Stimulated activated CD4-positive, alpha-beta T cell treated with anti-CD3 and anti-CD28 coated beads, Interleukin-12 subunit alpha, Interleukin-12 subunit beta, amount 100 ng/mL, for 24 hours (primary cell): Measurements from ENCODE around the gene CMTM5.
"Not testable (repeated sequence)": the region's sequence is repeated elsewhere in the genome, so short reads cannot be mapped to it uniquely, and the experiment has no call there.

Experiments
- DNase-seq, 2 experiments: peaks; one replicate each; pipeline ENCODE4 v3.0.0-alpha.2; 2020; ENCODE audit warnings: low read depth in 2 of 2

The CMTM5 gene

DNA sequence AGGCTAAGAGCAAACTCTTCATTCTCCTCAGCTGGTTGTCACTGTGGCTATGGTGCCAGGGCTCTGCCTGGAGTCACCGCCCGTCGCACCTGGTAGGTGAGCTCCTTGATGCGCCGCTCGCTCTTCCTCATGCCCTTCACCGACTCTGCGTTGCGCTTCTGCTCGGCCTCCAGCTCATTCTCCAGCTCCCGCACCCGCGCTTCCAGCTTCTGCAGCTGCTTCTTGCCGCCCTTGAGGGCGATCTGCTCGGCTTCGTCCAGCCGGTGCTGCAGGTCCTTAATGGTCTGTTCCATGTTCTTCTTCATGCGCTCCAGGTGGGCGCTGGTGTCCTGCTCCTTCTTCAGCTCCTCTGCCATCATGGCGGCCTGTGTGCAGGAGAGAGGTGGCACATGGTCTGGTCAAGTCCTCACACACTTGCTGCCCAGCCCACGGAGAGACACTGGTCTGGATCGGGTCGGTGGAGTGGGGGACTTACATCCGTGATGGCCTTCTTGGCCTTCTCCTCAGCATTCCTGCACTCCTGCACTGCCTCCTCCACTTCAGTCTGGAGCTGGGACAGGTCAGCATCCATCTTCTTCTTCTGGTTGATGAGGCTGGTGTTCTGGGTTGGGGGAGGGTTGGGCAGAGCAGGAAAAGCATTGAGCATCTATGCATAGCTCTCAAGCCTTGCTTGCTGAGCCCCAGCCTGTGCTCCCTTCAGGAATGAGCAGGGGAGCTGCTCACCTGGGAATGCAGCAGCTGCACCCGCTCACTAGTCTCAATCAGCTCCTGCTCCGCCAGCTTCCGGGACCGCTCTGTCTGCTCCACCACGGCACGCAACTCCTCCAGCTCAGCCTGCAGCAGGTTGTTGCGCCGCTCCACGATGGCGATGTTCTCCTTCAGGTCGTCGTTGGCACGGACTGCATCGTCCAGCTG is 38.3 kb downstream of the CMTM5 start:
- DNase-seq: no peak

DNA sequence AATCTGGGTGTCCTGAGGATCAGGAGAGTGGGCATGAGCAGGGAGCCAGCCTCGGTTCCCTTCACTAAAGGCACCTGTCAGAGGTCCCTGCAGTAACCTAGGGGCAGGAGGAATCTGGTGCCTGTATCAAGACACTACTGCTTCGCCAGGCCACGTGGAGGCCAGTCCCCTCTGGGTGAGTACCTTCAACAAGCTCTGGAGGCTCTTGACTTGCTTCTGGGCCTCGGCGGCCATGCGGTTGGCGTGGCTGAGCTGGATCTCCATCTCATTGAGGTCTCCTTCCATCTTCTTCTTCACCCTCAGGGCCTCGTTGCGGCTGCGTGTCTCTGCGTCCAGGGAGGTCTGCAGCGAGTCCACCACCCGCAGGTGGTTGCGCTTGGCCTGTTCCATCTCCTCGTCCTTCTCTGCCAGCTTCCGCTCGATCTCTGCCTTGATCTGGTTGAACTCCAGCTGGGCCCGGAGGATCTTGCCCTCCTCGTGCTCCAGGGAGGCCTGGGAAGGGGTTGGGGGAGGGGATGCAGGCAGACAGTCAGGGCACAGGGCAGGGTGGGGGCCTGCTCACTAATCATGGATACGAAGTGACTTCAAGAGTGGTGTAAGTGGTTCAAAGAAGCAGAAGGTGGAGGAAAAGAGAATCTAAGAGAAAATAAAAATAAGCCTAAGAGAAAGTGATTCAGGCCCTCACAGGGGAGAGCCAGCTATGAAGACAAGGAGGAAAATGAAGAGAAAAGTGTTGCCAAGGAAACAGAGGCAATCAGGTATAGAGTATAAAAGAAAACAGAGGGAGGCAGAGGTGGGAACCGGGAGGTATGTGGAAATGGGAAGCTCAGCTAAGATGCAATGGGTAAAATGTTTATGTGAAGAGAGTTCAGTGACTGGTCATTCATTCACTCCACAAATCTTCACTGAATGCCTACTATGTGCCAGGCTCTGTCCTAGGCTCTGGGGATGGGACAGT is 39.3 kb downstream of the CMTM5 start:
- DNase-seq: no peak

DNA sequence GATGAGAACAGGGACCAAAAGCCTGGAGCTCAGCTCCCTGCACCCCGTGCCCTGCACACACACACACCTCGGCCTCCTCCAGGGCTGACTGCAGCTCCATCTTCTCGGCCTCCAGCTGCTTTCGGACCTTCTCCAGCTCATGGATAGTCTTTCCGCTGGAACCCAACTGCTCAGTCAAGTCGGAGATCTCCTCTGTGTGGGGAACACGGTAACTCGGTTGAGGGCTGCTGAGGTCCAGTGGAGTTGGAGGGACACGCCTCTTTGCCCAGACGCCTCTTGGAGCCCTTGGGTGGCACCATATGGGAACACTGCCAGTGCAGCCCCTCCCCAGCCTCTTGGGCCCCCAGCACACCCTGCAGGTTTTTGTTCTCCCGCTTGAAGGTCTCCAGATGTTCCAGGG is 40.0 kb downstream of the CMTM5 start:
- no peak for DNase-seq

DNA sequence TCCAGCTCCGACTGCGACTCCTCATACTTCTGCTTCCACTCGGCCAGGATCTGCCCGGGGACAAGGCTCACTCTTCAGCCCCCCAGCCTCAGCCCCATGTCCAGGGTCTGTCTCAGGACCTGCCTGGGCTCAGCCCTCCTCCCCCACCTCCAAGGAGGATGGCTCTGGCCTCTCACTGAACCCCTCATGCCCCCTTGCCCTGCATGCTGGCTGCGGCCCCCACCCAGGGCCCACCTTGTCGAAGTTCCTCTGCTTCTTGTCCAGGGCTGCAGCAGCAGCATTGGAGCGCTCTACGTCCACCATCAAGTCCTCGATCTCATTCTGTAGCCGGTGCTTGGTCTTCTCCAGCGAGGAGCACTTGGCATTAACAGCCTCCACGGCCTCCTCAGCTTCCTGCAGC is 40.4 kb downstream of the CMTM5 start:
- DNase-seq: not testable (repeated sequence)

DNA sequence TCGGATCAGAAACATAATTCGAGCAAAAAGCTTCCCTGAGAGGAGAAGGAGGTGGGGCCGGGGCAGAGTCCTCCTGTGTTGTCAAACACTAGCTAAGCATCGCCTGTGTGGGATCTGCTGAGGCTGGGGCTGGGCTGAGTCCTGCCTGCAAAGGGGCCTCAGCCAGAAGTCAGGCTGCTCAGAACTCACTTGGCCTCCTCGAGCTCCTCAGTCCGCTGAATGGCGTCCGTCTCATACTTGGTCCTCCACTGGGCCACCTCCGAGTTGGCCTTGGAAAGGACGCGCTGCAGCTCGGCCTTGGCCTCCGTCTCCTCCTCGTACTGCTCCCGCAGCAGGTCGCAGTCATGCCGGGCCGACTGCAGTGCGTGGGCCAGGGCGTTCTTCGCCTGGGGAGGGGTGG is 41.2 kb downstream of the CMTM5 start:
- DNase-seq: no peak

DNA sequence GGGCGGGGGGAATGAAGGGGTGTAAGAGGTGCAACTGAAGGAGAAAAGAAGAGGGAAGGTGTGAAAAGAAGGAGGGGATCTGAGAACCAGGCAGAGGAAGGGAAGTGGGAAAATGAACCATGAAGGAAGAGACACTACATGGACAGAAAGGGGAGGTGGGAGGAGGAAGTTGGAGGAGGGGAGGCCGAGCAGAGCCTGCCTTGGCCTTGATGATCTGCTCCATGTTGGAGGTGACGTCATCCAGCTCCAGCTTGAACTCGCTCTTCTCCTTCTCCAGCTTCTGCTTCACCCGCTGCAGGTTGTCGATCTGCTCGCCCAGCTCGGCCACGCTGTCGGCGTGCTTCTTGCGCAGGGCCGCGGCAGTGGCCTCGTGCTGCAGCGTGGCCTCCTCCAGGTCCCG is 42.8 kb downstream of the CMTM5 start:
- DNase-seq: not testable (repeated sequence)

DNA sequence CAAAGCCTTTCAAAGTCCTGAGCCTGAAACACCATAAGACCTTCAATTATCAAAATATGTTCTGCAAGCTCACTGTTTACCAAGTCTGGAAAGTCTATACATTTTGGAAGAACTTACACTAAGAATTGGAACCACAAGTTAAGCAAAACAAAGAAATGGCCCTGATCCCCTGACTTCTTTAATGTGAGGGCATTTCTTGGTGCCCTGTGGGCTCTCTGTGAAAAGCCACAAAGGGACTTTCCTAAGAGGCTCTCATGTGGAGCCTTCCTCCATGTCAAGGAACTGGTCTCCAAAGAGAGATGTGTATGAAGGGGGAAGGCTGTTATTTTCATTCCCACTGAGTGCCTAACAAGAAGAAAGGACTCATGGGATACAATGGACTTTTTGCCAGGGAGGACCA is 44.7 kb downstream of the CMTM5 start:
- DNase-seq: no peak

DNA sequence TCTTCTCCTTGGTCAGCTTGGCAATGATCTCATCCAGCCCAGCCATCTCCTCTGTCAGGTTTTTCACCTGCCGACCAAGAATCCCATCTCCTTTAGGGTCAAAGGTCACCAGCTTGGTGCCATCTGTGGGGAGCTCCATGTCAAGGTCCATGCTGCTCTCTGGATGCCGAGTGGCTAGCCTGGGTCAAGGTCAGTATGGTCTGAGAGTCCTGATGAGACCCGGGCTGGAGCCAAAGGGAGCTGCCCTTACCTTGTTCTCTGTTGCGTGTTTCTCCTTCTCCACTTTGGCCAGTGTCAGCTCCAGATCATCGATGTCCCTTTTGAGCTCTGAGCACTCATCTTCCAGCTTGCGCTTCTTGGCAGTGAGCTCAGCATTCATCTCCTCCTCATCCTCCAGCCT is 46.8 kb downstream of the CMTM5 start:
- DNase-seq: no peak

DNA sequence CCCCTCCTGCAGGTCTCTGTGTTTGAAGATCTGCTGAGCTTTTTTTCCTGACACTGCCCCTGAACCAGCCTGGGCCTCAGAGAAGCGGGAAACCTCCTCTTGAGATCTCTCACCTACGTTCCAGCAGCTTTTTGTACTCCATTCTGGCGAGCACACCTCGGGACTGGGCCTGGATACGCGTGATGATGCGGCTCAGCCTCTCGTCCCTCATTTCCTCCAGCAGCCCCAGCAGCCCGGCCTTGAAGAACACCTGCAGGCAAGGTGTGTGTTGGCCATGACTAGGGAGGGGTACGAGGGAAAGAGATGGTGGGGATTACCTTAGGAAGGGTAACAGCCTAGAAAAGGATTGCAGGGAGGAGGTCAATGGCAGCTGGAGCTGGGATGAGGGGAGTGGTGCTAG is 48.3 kb downstream of the CMTM5 start:
- DNase-seq: no peak

DNA sequence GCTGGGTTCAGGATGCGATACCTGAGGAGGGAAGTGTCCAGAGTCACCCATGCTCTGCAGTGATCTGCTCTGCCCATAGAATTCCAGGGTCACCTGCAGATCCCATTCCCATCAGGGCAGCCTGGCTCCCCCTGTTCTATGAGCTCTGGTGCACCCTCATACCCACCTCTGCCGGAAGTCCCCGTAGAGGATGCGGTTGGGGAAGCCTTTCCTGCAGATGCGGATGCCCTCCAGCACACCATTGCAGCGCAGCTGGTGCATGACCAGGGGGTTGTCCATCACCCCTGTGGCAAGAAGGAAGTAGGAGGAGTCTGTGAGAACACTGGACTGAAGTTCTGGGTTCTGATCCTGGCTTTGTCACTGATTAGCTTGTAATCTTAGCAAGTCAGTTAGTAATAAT is 49.0 kb downstream of the CMTM5 start:
- not testable (repeated sequence) for DNase-seq

DNA sequence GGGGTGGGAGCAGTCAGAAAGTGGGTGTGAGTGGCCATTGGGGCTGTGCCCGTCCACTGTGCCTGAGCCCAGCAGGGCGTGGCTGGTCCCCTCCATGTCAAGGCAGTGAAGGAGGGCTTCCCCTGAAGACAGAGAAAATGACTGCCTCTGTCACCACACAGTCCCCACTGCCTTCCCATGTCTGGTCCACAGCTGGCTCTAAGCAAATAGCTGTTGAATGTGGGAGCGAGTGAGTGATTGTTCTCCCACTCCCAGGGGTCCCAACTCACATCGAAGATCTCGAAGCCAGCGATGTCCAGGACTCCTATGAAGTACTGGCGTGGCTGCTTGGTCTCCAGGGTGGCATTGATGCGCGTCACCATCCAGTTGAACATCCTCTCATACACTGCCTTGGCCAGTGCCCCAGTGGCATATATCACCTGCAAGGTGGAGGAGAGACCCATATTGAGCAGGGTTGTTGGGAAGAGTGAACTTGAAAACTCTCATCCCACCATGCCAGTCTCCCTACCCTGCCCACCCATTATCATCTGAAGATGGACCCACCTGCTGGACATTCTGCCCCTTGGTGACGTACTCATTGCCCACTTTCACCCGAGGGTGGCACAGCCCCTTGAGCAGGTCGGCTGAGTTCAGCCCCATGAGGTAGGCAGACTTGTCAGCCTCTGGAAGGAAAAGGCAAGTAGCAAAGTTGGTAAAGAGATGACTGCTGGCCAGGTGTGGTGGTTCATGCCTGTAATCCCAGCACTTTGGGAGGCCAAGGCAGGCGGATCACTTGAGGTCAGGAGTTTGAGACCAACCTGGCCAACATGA is 52.0 kb downstream of the CMTM5 start:
- no peak for DNase-seq
